Breast epithelium (tissue), 3 donors: Measurements from ENCODE around the gene WWOX.

Source experiments
- CTCF ChIP-seq, 3 donors: fragments of 450-650 bp; IDR thresholded peaks; one replicate each; pipeline ENCODE4 v1.5.1; 2016 to 2017; ENCODE audit warnings: antibody characterized with exemption in 3 of 3, mild to moderate bottlenecking in 3 of 3, moderate library complexity in 3 of 3
- POLR2A ChIP-seq: fragments of 450-650 bp; IDR thresholded peaks from one replicate; pipeline ENCODE4 v1.6.1; 2016; ENCODE audit warnings: antibody characterized with exemption, mild to moderate bottlenecking, moderate library complexity
- POLR2AphosphoS5 ChIP-seq, 3 donors: sonication (generic); formaldehyde crosslinking; IDR thresholded peaks; one replicate each; pipeline ENCODE4 v1.6.1; 2017; ENCODE audit warnings: antibody characterized with exemption in 3 of 3

GRCh38 chr16:78473031-78473699 is 373.7 kb downstream of the WWOX start:
- TF ChIP-seq POLR2A (no peak), CTCF (IDR thresholded peaks at IDR 0.05) (no peak), POLR2AphosphoS5 (IDR thresholded peaks at IDR 0.05) (no peak)
